GM18951 (cell line): ENCODE data around the gene PIGQ.

Source experiments
- POLR2A ChIP-seq: IDR thresholded peaks from 4 replicates; pipeline ENCODE4 v1.6.1; 2011; ENCODE audit warnings: mild to moderate bottlenecking; ENCODE audit not compliant: insufficient read length, insufficient read depth; ENCODE audit errors: extremely low read depth
- in situ Hi-C: fragments of 300-500 bp; cut with MboI; formaldehyde crosslinking; loops from one replicate; pipeline ENCODE4 v1.12.0; 2022; ENCODE audit warnings: low sequenced_read_pairs, mixed read lengths, inconsistent platforms; ENCODE audit not compliant: unreplicated experiment

PIGQ gene

DNA sequence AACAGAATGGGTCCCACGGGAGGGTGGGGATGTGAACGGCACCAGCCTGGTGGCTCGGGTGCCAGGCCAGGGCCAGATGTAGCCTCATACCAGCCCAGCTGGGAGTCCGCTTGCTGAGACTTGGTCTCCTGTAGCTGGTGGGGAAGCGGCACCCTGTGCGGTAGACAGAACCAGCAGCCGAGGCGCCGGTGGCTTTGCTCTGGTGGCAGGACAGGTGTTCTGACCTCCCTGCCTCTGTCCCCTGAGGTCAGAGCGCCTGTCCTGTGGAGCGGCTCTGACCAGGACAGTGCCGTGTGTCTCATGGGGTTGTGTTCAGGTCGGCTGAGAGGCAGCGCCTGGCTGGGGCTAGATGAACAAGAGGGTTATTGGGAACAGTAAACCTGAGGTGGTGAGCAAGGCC, 40.2 kb downstream of the PIGQ start:
- in situ Hi-C loops, result no loop called here
- no peak for TF ChIP-seq POLR2A

DNA sequence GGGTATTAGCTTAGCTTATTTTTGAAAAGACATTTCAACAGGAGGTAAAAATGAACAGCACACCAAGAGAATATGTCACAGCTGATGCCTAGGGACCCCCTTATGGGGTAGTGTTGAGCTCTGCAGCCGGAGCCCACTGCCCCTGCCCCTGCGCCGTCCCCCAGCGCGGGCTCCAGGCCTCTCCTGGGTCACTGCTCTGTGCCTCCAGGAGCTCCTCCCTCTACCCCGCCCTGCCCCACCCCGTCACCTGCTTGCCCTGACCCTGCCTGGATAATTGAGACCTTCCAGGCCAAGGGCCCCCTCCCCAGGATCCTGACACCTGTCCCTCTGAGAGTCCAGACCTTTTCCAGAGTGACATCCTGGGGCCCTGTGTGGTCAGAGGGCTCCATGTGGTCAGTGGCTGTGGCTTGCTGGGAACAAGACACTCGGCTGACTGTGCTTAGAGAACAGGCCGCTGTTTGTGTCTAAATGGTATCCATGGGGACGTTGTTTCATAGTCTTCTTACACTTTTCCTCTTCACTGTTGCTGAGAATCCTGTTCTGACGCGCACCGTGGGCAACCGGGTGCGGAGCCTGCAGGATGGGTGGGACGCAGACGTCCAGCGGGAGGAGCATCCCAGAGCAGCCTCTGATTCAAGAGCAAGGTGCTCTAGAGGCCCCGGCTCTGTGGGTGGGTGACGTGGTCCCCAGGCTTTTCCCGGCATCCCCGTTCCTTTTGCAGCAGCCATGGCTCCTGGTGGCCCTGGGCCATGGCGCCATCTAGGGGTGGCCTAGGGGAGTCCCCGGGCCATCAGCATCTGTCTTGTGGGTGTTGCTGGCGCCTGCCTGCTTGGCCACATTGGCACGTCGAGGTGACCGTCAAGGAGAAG, 41.0 kb downstream of the PIGQ start:
- in situ Hi-C loops, result no loop called here
- no peak for TF ChIP-seq POLR2A

DNA sequence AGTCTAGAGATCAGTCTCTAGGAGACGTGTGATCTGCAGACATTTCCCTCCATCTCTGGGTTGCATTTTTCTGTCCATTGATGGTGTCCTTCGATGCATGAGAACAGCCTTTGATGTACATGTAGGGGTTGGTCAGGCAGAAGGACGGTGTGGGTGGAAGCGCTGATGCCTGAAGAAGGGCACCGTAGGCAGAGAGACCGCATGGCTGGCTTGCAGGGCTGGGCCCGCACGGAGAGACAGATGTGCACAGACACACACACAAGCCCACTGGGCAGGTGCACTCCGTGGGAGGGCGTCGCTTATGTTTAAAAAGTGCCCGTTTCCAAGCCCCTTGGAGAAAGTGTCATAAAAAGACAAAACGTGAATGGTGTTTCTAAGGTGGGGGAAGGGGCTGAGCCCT, 45.4 kb downstream of the PIGQ start:
- in situ Hi-C loops, result no loop called here
- no peak for TF ChIP-seq POLR2A

DNA sequence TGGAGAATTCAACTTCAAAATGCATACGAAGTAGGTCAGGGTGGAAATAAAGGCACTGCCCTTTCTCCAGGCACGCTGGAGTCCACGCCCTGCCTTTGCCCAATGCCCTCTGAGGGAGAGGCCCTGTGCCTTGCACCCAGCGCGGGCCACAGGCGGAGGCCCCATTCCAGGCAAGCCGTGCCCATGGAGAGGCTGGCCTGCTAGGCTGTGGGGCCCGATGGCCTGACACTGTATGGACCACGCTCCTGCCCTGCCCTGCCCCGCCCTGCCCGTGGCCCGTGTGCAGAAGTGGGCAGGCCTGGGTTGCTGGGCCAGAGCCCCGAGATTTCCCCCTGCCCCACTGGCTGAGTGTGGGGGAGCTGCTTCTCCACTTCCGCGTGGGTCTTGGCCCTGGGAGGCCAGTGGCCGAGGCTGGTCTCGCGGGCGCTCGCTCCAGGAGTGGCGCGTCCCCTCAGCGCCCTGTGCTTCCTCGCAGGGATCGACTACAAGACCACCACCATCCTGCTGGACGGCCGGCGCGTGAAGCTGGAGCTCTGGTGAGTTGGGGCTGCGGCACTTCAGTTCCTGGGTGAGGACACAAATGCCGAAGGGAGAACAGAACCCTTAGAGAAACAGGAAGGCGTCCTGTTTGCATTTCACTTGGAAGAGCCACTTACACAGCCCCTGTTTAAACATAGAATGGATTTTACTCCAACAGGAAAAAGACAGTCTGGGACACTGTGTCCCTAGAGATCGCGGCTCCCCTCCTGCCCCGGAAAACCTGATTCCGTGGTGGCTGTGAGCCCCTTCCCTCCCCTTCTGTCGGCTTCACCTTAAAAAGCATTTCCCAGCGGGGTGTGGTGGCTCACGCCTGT, 47.2 kb downstream of the PIGQ start:
- no peak for TF ChIP-seq POLR2A
- in situ Hi-C loops, result no loop called here

DNA sequence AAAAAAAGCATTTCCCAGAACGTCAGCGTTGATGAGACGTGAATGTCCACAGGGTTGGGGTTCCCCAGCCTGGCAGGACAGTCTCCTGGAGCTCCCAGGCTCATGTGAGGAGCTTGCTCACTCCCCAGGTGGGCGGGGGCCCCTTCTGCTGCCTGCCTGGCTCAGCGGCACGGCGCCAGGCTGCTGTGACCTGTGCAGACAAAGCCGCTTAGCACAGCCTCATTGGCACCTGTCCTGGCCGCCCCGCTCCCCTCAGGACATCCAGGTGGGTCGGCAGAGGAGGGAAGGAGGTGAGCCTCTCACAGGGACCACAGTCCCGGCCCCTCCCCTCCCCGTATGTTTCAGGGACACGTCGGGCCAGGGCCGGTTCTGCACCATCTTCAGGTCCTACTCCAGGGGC, 48.1 kb downstream of the PIGQ start:
- in situ Hi-C loops, result no loop called here
- no peak for TF ChIP-seq POLR2A

DNA sequence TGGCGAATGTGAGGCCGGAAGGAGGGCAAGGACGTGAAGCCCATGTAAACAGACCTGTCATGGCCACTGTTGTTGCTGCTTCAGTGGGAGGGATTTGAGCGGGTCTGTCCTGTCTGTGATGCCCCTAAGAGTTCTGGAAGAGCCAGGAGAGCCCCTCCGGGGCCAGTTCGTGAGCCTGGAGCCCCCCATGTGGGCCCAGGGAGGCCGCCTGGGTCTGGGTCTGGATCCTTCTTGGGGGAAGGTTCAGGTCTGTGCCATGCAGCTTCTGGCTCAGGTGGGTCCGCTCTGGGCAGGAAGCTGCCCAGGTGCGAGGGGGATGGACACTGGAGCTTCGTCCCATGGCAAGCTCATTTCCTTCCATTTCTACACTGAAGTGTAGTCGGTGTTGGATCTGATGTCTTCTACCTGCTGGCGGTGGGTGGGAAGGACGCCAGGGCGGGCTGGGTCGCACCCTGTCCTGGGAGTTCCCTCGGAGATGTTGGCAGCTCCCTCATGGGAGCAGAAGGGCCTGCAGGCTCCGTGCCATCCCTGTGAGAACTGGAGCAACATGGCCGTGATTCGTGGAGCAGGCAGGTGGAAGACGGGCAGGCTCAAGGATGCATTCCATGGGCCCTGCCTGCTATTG, 49.8 kb downstream of the PIGQ start:
- in situ Hi-C loops, result no loop called here
- no peak for TF ChIP-seq POLR2A

DNA sequence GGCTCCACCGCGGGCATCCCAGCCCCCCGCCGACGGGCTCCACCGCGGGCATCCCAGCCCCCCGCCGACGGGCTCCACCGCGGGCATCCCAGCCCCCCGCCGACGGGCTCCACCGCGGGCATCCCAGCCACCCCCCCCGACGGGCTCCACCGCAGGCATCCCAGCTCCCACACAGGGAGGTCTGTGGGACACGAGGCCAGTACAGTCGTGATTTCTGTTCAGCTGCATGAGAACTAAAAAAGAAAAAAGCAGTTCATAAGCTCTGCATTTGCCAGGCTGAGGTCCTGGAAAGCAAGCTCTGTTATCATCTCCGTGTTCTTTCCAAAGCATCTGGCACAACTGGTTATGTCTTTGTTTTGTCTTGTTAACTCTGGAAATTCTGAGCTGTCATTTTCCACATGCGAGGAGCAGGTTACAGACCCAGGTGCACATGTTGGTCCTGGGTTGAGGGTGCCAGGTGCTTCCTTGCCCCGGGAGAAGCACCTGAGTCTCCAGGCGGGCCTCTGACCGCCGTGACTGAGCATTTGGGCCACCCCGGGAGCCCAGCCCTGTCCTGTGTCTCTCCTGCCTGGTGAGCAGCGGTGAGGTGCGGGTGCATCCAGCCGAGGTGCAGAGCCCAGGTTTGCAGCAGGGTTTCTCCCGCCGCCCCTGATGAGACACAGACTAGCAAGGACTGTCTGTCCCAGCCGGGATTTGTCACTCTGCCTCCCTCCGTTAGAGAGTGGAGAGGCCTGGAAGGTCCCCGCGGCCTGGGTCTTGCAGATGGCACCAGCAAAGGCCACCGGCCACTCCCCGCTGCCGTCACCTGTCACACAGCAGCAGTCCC, 51.1 kb downstream of the PIGQ start:
- no peak for TF ChIP-seq POLR2A
- in situ Hi-C loops, result no loop called here

DNA sequence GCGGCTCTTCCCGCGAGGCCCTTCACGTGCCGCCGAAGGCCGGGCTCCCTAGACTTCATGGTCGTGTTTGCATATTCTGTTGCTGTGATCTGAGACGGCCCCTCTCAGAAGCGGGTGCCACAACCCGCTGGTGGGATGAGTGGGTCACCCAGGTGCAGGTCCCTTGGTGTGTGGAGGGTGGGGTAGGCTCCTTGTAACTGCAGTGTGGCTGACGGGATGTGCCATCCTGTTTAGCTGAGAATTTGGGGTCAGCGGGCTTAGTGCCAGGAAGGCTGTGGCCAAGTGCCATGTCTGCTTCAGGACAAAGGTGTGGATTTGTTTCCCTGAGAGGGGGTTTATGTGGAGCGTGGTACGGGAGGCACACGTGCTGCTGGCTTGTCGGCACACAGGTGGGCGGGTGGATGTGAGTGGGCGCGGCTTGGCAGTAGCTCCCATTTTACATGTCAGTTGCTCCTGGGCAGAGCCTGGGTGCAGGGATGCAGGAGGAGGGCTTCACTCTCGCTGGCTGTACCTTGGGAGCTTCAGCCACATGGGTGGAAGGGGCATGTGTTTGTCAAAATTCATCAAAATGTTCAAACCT, 51.8 kb downstream of the PIGQ start:
- in situ Hi-C loops, result no loop called here
- no peak for TF ChIP-seq POLR2A

DNA sequence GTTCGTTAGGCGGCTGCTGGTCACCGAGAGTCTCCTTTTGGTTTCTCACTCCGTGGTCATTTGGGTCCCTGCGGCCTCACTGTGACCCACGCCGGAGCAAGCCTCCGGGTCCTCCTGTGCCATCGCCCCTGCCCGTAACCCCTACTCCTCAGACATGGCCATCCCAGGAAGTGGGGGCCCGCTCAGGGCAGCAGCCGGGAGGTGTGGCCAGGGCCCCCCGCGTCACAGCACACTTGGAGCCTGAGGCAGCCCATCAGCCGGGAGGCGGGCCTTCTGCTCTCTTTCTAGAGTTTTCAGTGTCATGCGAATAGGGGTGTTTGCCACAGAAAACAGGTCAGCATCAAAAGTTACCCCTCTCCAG, 53.1 kb downstream of the PIGQ start:
- no peak for TF ChIP-seq POLR2A
- in situ Hi-C loops, result no loop called here

DNA sequence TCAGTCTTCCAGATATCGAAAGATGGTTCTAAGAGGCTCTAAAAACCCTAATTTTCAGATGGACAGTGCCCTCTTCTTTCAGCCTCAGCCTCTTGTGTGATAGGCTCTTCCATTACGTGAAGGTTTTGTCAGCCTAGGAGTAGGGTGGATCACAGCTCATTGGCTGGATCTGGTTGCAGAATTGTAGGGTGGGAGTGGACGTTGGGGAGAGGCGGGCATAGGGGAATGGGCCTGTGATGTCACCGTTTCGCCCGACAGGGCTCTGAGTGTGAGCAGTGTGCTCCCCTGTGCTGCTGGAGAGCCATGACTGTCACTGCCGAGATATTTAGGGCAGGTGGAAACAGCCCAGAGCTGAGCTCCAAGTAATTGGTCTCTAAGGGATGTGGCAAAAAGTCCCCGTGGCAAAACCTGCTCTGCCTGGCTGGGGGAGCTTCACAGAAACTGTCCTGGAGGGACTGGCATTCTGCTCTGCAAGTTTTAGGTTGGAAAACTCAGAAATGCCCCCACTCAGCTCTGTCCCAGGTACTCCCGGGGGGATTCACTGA, 54.8 kb downstream of the PIGQ start:
- in situ Hi-C loops, result no loop called here
- no peak for TF ChIP-seq POLR2A

DNA sequence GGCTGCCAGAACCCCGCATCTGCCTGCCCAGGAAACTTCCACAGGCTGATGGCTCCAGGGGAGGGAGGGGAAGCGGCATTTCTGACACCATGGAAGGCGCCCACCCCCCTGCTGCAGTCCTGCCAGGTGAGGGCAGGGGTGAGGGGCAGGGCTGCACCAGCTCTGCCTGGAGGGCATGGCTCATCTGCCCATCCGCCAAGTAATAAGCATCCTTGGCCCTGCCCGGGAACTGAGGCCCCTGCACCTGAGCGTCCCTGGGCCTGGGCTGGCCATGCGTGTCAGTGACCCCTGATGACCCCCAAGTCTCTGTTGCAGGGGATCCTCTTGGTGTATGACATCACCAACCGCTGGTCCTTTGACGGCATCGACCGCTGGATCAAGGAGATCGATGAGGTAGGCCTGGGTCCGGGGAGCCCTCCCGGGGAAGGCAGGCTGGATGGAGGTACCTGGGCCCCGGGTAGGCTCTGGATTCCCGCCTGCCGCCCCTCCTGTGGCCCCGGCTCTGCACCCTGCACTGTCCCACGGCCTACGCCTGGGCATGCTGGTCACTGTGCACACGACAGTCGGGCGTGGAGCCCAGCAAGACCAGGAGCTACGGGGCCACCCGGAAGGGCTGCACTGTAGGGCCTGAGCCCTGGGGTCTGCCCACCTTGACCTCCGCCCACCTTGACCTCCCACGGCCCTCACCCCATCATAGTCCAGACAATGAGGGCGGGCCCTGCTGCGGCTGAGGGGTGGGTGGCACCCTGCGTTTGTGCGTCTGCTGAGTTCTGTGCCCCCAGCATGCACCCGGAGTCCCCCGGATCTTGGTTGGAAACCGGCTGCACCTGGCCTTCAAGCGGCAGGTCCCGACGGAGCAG, 55.6 kb downstream of the PIGQ start:
- no peak for TF ChIP-seq POLR2A
- in situ Hi-C loops, result no loop called here
